Measurements from ENCODE around the gene PEX7.
"Not testable (repeated sequence)": the region's sequence is repeated elsewhere in the genome, so short reads cannot be mapped to it uniquely, and the experiment has no call there.

The PEX7 gene

DNA sequence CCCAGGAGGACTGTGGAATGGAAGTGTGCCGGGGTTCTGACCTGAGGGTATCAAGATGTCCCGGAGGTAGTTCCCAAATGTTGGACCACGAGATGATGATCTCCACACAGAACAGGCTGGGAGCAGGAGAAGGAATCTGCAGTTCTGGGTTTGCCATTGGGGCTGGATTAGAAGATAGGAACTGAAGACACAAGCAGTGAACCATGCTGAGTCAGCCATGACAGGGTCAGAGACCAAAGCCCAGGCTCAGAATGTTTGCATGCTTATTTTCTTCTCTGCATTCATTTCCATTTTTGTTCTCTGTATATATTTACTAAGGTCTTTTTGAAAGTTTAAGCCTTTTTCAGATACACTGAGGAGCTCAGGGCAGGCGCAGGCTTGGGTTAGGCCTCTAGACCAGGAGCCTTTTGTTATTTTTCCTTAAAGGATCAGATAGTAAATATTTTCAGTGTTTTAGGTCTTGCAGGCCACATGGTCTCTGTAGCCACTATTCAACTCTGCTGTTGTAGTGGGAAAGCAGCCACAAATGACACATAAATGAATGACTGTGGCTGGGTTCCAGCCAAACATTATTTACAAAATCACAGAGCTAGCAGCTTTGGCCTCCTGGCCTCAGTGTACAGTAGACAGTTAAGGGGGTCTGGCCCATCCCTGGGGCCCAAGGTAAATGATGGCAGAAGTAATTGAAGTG, 128.2 kb downstream of the PEX7 start:
- no peak for DNase-seq (ENCODE audit: low spot score)

DNA sequence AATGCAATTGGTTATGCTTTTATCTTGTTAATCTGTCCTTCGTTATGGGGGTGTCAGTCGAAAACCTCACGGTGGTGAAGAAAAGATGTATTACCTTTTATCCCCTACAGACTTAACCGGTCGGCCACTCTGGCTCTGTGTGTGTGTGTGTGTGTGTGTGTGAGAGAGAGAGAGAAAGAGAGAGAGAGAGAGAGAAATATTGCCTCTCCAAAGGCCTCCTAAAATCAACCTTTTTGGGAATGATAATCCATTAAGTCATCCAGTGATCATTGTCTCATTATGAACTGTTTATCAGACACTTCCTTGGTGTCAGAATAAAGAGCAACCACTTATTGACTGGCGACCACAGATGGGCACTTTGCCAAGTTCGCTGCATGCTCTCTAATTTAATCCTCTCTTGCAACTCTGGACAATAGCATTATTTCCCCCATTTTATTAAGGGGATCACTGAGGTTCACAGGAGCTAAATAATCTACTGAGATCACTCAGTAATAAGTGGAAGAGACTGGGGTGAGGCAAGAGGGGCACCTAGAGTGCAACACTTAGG, 130.4 kb downstream of the PEX7 start:
- no peak for DNase-seq (ENCODE audit: low spot score)

DNA sequence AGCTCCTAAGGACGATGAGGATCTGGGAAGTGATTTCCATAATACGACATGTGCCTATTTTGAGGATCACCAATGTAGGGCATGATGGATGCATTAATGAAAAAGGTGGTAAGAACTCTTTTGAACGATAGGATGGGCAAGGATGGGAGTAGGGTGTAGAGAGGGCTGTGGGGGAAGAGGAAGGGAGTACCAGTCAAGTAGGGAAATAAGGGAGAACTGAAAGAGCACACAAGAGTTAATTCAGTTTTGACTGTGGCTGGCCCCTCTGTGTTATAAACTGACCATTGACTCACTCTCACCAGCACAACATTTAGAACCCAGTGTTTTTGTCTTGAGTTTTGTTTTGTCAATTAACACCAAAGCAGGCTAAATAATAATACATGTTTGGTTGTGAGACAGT, 132.7 kb downstream of the PEX7 start:
- no peak for DNase-seq (ENCODE audit: low spot score)

DNA sequence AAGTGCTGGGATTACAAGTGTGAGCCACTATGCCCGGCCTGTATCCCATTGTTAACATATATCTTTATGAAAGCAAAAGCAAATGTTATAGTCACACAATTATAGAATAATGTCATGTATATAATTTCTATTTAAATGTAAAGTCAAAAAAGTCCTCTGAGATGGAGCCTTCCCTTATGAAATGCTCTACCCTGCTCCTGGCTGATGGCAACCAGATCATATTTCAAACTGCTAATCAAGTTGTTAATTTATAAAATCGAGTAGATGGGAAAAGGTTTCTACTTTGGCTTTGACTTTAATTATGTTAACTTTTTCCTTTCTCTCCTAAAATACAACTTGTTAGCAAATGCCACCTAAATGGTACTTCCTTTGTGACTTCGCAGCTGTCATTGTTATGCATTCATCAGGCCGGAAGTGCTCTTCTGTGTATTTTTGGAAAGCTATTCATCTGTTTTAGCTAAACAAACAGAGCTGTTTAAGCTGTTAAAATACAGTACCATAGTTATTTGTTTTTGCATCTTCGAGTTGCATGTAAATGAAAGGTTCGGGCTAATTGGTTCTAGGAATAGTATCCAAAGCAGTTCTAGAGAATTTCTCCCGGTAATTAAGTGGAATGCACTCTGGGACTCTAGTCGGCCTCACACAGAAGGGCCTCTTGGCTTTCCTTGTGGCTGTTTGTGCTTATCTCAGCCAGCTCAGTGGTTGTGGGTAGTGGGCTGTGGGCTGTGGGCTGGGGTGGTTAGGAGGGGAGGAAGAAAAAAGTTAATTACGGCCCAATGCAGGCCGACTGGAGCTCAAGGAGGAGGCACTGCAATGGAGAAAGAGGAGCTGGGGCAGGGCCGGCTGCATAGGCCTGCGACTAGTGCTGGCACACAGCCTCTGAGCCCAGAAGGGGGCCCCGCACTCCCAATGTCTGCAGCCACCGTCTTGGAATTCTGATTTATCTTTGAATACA, 134.5 kb downstream of the PEX7 start:
- no peak for DNase-seq (ENCODE audit: low spot score)

DNA sequence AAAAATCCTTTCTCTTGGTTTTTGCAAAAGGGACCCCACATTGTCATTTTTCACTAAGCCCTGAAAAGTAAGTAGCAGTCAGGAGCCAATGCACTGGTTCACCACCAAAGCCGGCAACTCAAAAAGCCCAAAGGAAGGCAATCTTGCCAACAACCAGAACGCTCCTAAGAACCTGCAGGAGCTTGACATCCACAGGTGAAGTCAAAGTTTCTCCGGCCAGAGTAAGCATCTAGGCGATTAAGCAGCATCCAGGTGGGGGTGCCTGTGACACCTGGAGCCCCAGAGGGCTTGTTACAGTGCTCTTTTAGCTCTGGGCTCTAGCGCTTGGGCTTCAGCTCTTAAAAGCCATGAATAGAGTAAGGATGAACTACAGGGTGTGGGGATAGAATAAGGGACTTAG, 135.8 kb downstream of the PEX7 start:
- DNase-seq (ENCODE audit: low spot score): no peak

DNA sequence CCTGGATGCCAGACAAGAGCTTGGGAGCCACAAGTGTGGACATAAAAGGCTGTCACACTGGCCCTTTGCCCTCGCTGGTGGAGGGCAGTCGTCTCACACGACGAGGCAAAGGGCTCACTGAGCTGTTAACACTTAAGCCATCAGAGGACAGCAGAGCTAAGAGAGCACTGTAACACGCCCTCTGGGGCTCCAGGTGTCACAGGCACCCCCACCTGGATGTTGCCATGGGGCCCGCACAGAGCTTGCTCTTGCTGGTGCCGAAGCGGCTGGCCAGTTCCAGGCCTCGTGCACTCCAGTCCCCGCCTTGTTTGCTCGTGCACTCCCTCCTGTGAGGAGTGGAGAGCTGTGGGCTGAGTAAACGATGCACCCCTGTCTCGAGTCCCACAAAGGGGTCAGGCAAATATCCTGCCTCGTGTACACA, 137.1 kb downstream of the PEX7 start:
- no peak for DNase-seq (ENCODE audit: low spot score)

DNA sequence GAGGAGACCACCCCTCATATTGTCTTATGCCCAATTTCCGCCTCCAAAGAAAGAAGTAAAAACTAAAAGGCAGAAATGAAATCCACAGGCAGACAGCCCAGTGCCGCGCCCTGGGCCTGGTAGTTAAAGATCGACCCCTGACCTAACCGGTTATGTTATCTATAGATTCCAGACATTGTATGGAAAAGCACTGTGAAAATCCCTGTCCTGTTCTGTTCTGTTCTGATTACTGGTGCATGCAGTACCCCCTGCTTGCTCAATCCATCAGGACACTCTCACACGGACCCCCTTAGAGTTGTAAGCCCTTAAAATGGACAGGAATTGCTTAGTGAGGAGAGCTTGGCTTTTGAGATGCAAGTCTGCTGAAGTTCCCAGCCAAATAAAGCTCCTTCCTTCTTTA, 137.5 kb downstream of the PEX7 start:
- not testable (repeated sequence) for DNase-seq (ENCODE audit: low spot score)

DNA sequence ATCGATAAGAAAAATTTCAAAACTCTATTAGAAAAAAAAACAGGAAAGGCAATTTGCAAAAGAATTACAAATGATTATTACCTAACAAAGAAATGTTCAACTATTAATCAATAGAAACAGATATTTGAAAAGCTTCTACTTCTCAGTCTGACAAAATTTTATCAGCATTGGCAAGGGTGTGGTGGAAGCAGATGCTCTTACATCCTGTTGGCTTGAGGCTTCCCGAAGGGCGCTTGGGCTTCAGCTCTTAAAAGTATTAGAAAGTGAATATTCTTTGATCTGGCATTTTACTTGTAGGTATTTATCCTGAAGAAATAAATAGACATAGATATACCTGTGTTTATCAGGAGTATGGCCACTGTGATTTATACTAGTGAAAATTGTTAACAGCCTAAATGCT, 138.4 kb downstream of the PEX7 start:
- DNase-seq (ENCODE audit: low spot score): no peak

DNA sequence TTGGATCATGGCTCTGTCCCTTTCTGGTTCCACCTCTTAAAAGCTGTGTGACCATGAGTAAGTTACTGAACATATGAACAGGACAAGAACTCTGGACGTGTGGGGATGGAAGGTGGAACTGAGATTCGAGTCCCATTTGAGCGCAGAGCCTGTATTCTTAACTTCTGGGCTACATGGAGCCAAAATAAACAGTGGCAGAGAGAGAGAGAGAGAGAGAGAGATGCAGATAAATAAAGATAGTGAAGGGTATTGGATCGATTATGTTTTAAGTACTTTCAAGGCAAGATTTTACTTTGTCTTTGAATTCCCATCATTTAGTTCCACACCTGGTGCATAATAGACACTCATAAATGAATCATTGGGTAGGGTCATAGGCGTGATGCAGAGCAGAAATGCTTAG, 139.5 kb downstream of the PEX7 start:
- no peak for DNase-seq (ENCODE audit: low spot score)

DNA sequence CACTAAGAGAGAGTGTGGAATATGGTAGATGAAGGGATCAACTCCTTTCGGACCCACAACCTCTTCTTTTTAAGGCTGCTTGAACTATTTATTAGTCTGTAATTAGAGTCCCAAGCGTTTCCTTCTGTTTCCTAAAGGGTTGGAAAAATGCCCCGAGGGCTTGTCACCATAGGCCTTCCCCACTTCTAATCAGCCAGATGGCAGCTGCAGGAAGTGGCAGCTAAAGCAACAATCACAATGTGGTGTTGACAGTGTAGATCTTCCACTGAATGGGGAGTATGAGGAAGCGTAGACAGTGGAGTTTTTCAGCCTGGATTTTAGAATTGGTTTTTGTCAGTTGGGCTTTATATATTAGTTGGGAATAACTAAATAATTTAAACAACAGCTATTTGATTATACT, 140.3 kb downstream of the PEX7 start:
- peak; percentile 16 for DNase-seq (ENCODE audit: low spot score)

DNA sequence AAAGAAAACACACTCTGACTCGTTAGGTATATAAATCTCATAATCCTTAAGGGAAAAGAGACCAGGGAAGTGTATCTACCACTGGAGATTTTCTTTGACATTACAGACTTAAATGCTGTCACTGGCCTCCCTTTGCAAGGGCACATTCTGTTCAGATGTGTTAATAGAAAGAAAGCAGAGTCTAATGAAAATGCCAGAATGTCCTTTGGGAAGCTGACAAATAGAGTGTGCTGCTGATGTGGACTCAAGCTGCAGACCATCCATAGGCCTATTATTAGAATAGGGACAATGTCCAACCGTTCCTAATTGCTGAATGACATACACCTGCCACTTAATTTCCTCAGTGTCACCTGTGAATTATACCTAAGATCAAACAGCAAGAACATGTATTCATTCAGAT, 140.9 kb downstream of the PEX7 start:
- DNase-seq (ENCODE audit: low spot score): no peak
